ENCODE measurements around the gene OR4C13.
"Not testable (repeated sequence)": the region's sequence is repeated elsewhere in the genome, so short reads cannot be mapped to it uniquely, and the experiment has no call there.

The OR4C13 gene

DNA sequence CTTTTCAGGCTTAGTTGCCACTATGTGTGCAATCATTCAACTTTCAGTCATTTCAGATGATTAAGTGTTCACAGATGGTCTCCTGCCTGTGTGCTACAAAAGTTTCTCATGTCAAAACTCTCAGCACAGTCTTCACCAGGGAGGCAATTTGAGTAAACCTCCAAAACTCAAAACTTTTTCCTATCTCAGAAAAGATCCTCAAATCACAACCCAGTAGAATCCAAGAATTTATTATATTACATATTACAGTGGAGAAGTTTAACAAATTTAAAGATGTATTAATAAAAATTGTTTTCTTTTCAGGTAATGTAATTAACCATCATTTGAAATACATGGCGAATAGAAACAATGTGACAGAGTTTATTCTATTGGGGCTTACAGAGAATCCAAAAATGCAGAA is at the start of gene OR4C13:
Gene OR4C13 (plus strand): TSS at position 301 of the 400 bp plus-strand sequence. CDS start 32 bp downstream, at position 333.
- TF ChIP-seq, protein P1, sequence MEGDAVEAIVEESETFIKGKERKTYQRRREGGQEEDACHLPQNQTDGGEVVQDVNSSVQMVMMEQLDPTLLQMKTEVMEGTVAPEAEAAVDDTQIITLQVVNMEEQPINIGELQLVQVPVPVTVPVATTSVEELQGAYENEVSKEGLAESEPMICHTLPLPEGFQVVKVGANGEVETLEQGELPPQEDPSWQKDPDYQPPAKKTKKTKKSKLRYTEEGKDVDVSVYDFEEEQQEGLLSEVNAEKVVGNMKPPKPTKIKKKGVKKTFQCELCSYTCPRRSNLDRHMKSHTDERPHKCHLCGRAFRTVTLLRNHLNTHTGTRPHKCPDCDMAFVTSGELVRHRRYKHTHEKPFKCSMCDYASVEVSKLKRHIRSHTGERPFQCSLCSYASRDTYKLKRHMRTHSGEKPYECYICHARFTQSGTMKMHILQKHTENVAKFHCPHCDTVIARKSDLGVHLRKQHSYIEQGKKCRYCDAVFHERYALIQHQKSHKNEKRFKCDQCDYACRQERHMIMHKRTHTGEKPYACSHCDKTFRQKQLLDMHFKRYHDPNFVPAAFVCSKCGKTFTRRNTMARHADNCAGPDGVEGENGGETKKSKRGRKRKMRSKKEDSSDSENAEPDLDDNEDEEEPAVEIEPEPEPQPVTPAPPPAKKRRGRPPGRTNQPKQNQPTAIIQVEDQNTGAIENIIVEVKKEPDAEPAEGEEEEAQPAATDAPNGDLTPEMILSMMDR (conservative IDR thresholded peaks at IDR 0.05; ENCODE audit: low read depth, low read length) = no peak
- no peak for DNase-seq (ENCODE audit: low read depth)
- H3K4me3 ChIP-seq (ENCODE audit: low read depth, low read length) = no peak within 1 kb of the TSS

GRCh38 chr11:49911516-49911915 is 40.7 kb upstream of the OR4C13 start:
- H3K4me3 ChIP-seq (ENCODE audit: low read depth, low read length); DNase-seq (ENCODE audit: low read depth): not testable (repeated sequence)

- DNase-seq (ENCODE audit: low read depth); H3K4me3 ChIP-seq (ENCODE audit: low read depth, low read length): not testable (repeated sequence)
These were observed 3.5 kb upstream of the OR4C13 start for GRCh38 chr11:49948701-49949100.

- not testable (repeated sequence) for H3K4me3 ChIP-seq (ENCODE audit: low read depth, low read length); DNase-seq (ENCODE audit: low read depth)
These were observed 21.2 kb downstream of the OR4C13 start for GRCh38 chr11:49973439-49973838.

- DNase-seq (ENCODE audit: low read depth); H3K4me3 ChIP-seq (ENCODE audit: low read depth, low read length): not testable (repeated sequence)
These were observed 30.2 kb downstream of the OR4C13 start, which contains the start of gene OR4C12 for GRCh38 chr11:49982435-49982834. Gene OR4C12, minus strand, starts transcription at chr11:49982535. Its CDS starts 34 bp downstream, at chr11:49982501.

- TF ChIP-seq, protein P1 (conservative IDR thresholded peaks at IDR 0.05; ENCODE audit: low read depth, low read length) = peak; percentile 51
- DNase-seq (ENCODE audit: low read depth) = peak; percentile 51
- no peak overlapping the region for H3K4me3 ChIP-seq (ENCODE audit: low read depth, low read length)
These were observed 43.4 kb downstream of the OR4C13 start for GRCh38 chr11:49995565-49995964.

All from choroid plexus epithelial cell (primary cell).